Activated T-cell treated with anti-CD3 and anti-CD28 coated beads, Interleukin-2, amount 50 U/mL, for 4 hours (primary cell): ENCODE measurements around the gene TEX13D. TPM values are rescaled to one million over a fixed set of nuclear protein-coding genes. Genes with fewer than 3 reads are reported as not detected.

Experiments used
- ATAC-seq, 2 donors: fragments of 200-7000 bp; cut with Tn5 transposase; one replicate each; pipeline ENCODE4 v1.10.0; 2021
- DNase-seq: peaks from one replicate; pipeline ENCODE4 v3.0.0-alpha.2; 2020
- H3K27me3 Mint-ChIP-seq: one replicate; pipeline ENCODE4 v1.8.0; 2021; ENCODE audit warnings: low read depth, mixed read lengths
- H3K36me3 Mint-ChIP-seq: one replicate; pipeline ENCODE4 v1.8.0; 2022; ENCODE audit warnings: mixed read lengths; ENCODE audit not compliant: insufficient read depth
- H3K4me1 Mint-ChIP-seq: one replicate; pipeline ENCODE4 v1.8.0; 2021; ENCODE audit warnings: low read depth, mixed read lengths
- H3K4me3 Mint-ChIP-seq: one replicate; pipeline ENCODE4 v1.8.0; 2021; ENCODE audit warnings: mild to moderate bottlenecking, moderate library complexity, mixed read lengths
- H3K9me3 Mint-ChIP-seq: one replicate; pipeline ENCODE4 v1.8.0; 2021; ENCODE audit warnings: mixed read lengths
- total RNA-seq, 3 donors: library from RNA; stranded (reverse); gene quantifications; one replicate each; pipeline ENCODE4 v1.2.1, GENCODE V29; 2021

Gene TEX13D
- total RNA-seq, 3 donors from 2014 or later, result not detected

GRCh38 chrX:124373348-124373747 is 40.9 kb downstream of the TEX13D start:
- H3K36me3 Mint-ChIP-seq, result peaks cover 15% of the 10 kb centered on the region
- H3K27me3 Mint-ChIP-seq, result no peaks in the 10 kb centered on the region
- no peak for DNase-seq
- no peak for ATAC-seq
- H3K9me3 Mint-ChIP-seq, result no peaks in the 10 kb centered on the region
- no peak overlapping the region for H3K4me3 Mint-ChIP-seq
- peaks cover 18% of the 10 kb centered on the region for H3K4me1 Mint-ChIP-seq

- H3K4me3 Mint-ChIP-seq, result no peak overlapping the region
- no peaks in the 10 kb centered on the region for H3K9me3 Mint-ChIP-seq
These were observed 46.2 kb downstream of the TEX13D start for GRCh38 chrX:124378643-124379042.

GRCh38 chrX:124383354-124383753 is 50.9 kb downstream of the TEX13D start:
- peaks cover 3% of the 10 kb centered on the region for H3K4me1 Mint-ChIP-seq
- H3K4me3 Mint-ChIP-seq, result no peak overlapping the region
- DNase-seq (no peak), ATAC-seq (no peak)
- H3K36me3 Mint-ChIP-seq, result peaks cover 8% of the 10 kb centered on the region
- no peaks in the 10 kb centered on the region for H3K27me3 Mint-ChIP-seq
- H3K9me3 Mint-ChIP-seq, result no peaks in the 10 kb centered on the region

More at GRCh38 chrX:124378643-124379042, 46.2 kb downstream of the TEX13D start:
- peaks cover under 1% of the 10 kb centered on the region for H3K36me3 Mint-ChIP-seq
- no peak for DNase-seq
- no peak for ATAC-seq
- H3K4me1 Mint-ChIP-seq, result peaks cover 9% of the 10 kb centered on the region
- H3K27me3 Mint-ChIP-seq, result no peaks in the 10 kb centered on the region

GRCh38 chrX:124386401-124386800 is 53.9 kb downstream of the TEX13D start:
- DNase-seq (no peak), ATAC-seq (no peak)
- Mint-ChIP-seq H3K9me3 (no peaks in the 10 kb centered on the region), H3K4me1 (peaks cover 3% of the 10 kb centered on the region), H3K27me3 (no peaks in the 10 kb centered on the region), H3K4me3 (no peak overlapping the region), H3K36me3 (peaks cover 8% of the 10 kb centered on the region)

Other genes with a start within 250 kb of the TEX13D start
- 10 to 100 TPM; 27.5 to 44.7 (median 40.5) TPM for gene SH2D1A, start 13.9 kb downstream of the TEX13D start, total RNA-seq